Trophoblast cell (in vitro differentiated cells and primary cell): ENCODE measurements around the gene ASIC1.

Experiments used
- DNase-seq, 2 donors: peaks; one replicate each; pipeline ENCODE4 v3.0.0-alpha.2; 2016
- H2AFZ ChIP-seq: 2 replicates; pipeline ENCODE4 v1.6.1; 2013; ENCODE audit warnings: low read length, moderate library complexity, mild to moderate bottlenecking; ENCODE audit not compliant: insufficient read depth, poor library complexity
- H2AK5ac ChIP-seq: 2 replicates; pipeline ENCODE4 v1.6.1; 2013; ENCODE audit warnings: mild to moderate bottlenecking, low read length
- H2BK120ac ChIP-seq: 2 replicates; pipeline ENCODE4 v1.6.1; 2013; ENCODE audit warnings: low read length, mild to moderate bottlenecking, moderate library complexity; ENCODE audit not compliant: insufficient read depth, poor library complexity
- H2BK12ac ChIP-seq: 2 replicates; pipeline ENCODE4 v1.6.1; 2013; ENCODE audit warnings: mild to moderate bottlenecking, low read length, moderate library complexity
- H2BK5ac ChIP-seq: 2 replicates; pipeline ENCODE4 v1.6.1; 2013; ENCODE audit warnings: low read length, low read depth, moderate library complexity, mild to moderate bottlenecking; ENCODE audit not compliant: poor library complexity
- H3K14ac ChIP-seq: 2 replicates; pipeline ENCODE4 v1.6.1; 2013; ENCODE audit warnings: mild to moderate bottlenecking, low read length
- H3K18ac ChIP-seq: 2 replicates; pipeline ENCODE4 v1.6.1; 2013; ENCODE audit warnings: mild to moderate bottlenecking, low read length
- H3K23ac ChIP-seq: 2 replicates; pipeline ENCODE4 v1.6.1; 2013; ENCODE audit warnings: low read length
- H3K27ac ChIP-seq: 2 replicates; pipeline ENCODE4 v1.5.1; 2013; ENCODE audit warnings: low read depth, mild to moderate bottlenecking, inconsistent platforms, low read length, moderate library complexity
- H3K27me3 ChIP-seq: 2 replicates; pipeline ENCODE4 v1.6.1; 2013; ENCODE audit warnings: inconsistent platforms, mild to moderate bottlenecking, low read length, moderate library complexity; ENCODE audit not compliant: insufficient read depth
- H3K36me3 ChIP-seq, 2 experiments: 1 replicate in 1 of 2; 2 replicates in 1 of 2; pipeline ENCODE4 v1.6.1; 2013; ENCODE audit warnings: low read length in 2 of 2, mild to moderate bottlenecking in 2 of 2, moderate library complexity in 1 of 2; ENCODE audit not compliant: insufficient read depth in 2 of 2, control insufficient read depth in 1 of 2
- H3K4ac ChIP-seq: 2 replicates; pipeline ENCODE4 v1.6.1; 2013; ENCODE audit warnings: low read depth, mild to moderate bottlenecking, low read length, moderate library complexity
- H3K4me1 ChIP-seq, 2 experiments: 1 replicate in 1 of 2; 2 replicates in 1 of 2; pipeline ENCODE4 v1.6.1; 2013; ENCODE audit warnings: low read length in 2 of 2, mild to moderate bottlenecking in 2 of 2, moderate library complexity in 1 of 2; ENCODE audit not compliant: insufficient read depth in 2 of 2, control insufficient read depth in 1 of 2
- H3K4me2 ChIP-seq: 2 replicates; pipeline ENCODE4 v1.6.1; 2013; ENCODE audit warnings: inconsistent platforms, mild to moderate bottlenecking, low read length, moderate library complexity
- H3K4me3 ChIP-seq: 2 replicates; pipeline ENCODE4 v1.5.1; 2013; ENCODE audit warnings: mild to moderate bottlenecking, low read depth, low read length, inconsistent platforms
- H3K79me1 ChIP-seq: one replicate; pipeline ENCODE4 v1.6.1; 2013; ENCODE audit warnings: low read length
- H3K79me2 ChIP-seq: 2 replicates; pipeline ENCODE4 v1.6.1; 2013; ENCODE audit warnings: low read length, mild to moderate bottlenecking; ENCODE audit not compliant: control insufficient read depth, insufficient read depth, poor library complexity
- H3K9ac ChIP-seq: 2 replicates; pipeline ENCODE4 v1.6.1; 2013; ENCODE audit warnings: mild to moderate bottlenecking, low read length
- H3K9me3 ChIP-seq: 2 replicates; pipeline ENCODE4 v1.6.1; 2013; ENCODE audit warnings: low read depth, mild to moderate bottlenecking, control low read depth, inconsistent platforms, low read length; ENCODE audit not compliant: insufficient read depth
- H4K12ac ChIP-seq: 2 replicates; pipeline ENCODE4 v1.6.1; 2013; ENCODE audit warnings: low read depth, mild to moderate bottlenecking, low read length, moderate library complexity
- H4K8ac ChIP-seq: 2 replicates; pipeline ENCODE4 v1.6.1; 2013; ENCODE audit warnings: low read depth, mild to moderate bottlenecking, low read length, moderate library complexity
- H4K91ac ChIP-seq: one replicate; pipeline ENCODE4 v1.6.1; 2013; ENCODE audit warnings: low read depth, mild to moderate bottlenecking, low read length, moderate library complexity
- WGBS: extraction: QIAGEN DNeasy Blood & Tissue Kit; methylation state at CpG from one replicate; pipeline ENCODE4 v1.1.7; 2013; ENCODE audit warnings: missing lambda C conversion rate; ENCODE audit not compliant: insufficient read length, insufficient coverage; ENCODE audit errors: extremely low coverage; 5-methylcytosine and 5-hydroxymethylcytosine counted together

ASIC1 gene

DNA sequence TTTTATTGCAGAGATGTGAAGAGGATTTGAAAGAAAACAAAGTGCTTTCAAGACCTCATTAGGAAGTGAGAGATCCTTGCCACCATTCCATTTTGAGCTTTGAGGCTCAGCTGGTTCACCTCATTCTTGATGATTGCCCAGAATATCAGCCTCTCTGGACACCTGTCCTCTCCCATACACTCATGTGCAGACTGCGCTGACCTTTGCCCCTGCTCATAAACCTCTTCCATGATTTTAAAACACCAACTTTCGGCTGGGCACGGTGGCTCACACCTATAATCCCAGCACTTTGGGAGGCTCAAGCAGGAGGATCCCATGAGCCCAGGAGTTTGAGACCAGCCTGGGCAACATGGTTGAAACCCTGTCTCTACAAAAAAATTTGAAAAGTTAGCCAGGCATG, 63.6 kb downstream of the ASIC1 start:
- WGBS = no CpG with 5 or more reads among the region's 3 CpGs
- Histone ChIP-seq H2BK120ac (no peak overlapping the region), H3K4me1 (no peaks in the 10 kb centered on the region), H4K8ac (no peak overlapping the region), H2AFZ (no peak overlapping the region), H3K79me1 (no peaks in the 10 kb centered on the region), H3K9me3 (no peaks in the 10 kb centered on the region), H3K4ac (no peak overlapping the region), H3K27ac (no peak overlapping the region), H3K79me2 (no peaks in the 10 kb centered on the region), H3K36me3 (peaks cover 4 to 9% of the 10 kb centered on the region in 2 experiments), H3K18ac (no peak overlapping the region), H3K4me2 (no peak overlapping the region), H2BK5ac (no peak overlapping the region), H4K91ac (no peak overlapping the region), H4K12ac (no peak overlapping the region), H3K4me3 (no peak overlapping the region), H2AK5ac (no peak overlapping the region), H3K9ac (no peak overlapping the region), H3K27me3 (no peaks in the 10 kb centered on the region), H3K23ac (no peak overlapping the region), H2BK12ac (no peak overlapping the region), H3K14ac (no peak overlapping the region)
- DNase-seq = no peak

DNA sequence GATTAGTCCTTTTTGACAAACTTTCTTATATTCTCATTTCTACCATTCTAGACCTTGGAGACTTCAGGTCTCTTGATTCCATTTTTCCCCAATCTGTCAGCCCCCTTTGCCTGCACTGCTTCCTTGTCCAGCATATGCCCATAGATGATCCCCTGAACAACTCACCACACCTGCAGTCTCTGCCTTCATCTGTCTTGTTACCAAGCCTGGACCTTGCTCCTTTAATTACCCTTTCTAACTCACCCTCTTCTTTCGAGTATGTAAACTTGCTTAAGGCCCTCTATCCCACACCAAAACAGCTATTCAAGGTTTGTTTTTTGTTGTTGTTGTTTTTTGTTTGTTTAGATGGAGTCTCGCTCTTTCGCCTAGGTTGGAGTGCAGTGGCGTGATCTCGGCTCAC, 64.2 kb downstream of the ASIC1 start:
- H4K12ac ChIP-seq = no peak overlapping the region
- no peak overlapping the region for H3K18ac ChIP-seq
- H3K9ac ChIP-seq = peak overlapping the region; percentile 5
- H3K4me1 ChIP-seq = no peaks in the 10 kb centered on the region
- H4K91ac ChIP-seq = no peak overlapping the region
- peaks cover 4 to 9% of the 10 kb centered on the region in 2 experiments for H3K36me3 ChIP-seq
- no peak overlapping the region for H2BK5ac ChIP-seq
- no peak overlapping the region for H3K14ac ChIP-seq
- no peaks in the 10 kb centered on the region for H3K27me3 ChIP-seq
- H3K9me3 ChIP-seq = no peaks in the 10 kb centered on the region
- H3K79me1 ChIP-seq = no peaks in the 10 kb centered on the region
- no peak overlapping the region for H3K27ac ChIP-seq
- H3K4ac ChIP-seq = no peak overlapping the region
- H3K79me2 ChIP-seq = no peaks in the 10 kb centered on the region
- no peak overlapping the region for H3K4me3 ChIP-seq
- H3K23ac ChIP-seq = no peak overlapping the region
- DNase-seq = no peak
- H4K8ac ChIP-seq = no peak overlapping the region
- H3K4me2 ChIP-seq = no peak overlapping the region
- H2AK5ac ChIP-seq = no peak overlapping the region
- no peak overlapping the region for H2BK120ac ChIP-seq
- WGBS = no CpG with 5 or more reads among the region's 5 CpGs
- H2BK12ac ChIP-seq = no peak overlapping the region
- H2AFZ ChIP-seq = no peak overlapping the region

DNA sequence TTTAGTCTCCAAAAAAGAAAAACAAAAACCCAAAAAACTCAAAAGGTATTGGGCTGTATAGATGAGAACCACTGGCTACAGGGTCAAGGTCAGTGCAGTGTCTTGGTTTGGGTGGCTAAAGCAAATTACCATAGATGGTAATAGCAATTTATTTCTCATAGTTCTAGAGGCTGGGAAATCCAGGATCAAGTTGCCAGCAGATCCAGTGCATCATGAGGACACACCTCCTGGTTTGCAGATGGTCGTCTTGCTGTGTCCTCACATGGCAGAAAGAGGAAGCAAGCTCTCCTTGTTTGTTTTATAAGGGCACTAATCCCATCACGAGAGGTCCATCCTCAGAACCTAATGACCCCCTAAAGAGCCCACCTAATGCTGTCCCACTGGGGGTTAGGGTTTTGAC, 65.8 kb downstream of the ASIC1 start:
- Histone ChIP-seq H2BK5ac (no peak overlapping the region), H3K4me3 (no peak overlapping the region), H3K9me3 (no peaks in the 10 kb centered on the region), H3K14ac (no peak overlapping the region), H3K4ac (no peak overlapping the region), H3K18ac (no peak overlapping the region), H3K27ac (no peak overlapping the region), H3K79me1 (no peaks in the 10 kb centered on the region), H4K91ac (no peak overlapping the region), H2BK120ac (no peak overlapping the region), H2AK5ac (no peak overlapping the region), H3K27me3 (no peaks in the 10 kb centered on the region), H2AFZ (no peak overlapping the region), H4K12ac (no peak overlapping the region), H3K79me2 (no peaks in the 10 kb centered on the region), H2BK12ac (no peak overlapping the region), H3K9ac (no peak overlapping the region), H3K4me2 (no peak overlapping the region), H3K36me3 (peaks cover 4 to 16% of the 10 kb centered on the region in 2 experiments), H3K4me1 (no peaks in the 10 kb centered on the region), H4K8ac (no peak overlapping the region), H3K23ac (no peak overlapping the region)
- no peak for DNase-seq
- WGBS = no CpG with 5 or more reads among the region's 2 CpGs

DNA sequence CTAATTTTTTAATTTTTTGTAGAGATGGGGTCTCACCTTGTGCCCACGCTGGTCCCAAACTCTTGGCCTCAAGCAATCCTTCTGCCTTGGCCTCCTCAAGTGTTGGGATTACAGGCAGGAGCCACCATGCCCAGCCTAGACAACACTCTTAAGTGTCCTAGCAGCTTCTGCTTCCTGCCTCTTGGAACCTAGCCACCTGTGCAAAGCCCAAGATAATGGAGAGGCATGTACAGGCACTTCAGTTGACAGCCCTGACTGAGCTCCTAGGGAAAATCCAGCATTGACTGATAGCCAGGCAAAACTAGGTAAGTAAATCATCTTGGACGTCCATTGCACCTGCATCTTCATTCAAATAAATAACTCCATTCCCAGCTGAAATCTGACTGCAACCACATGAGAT, 70.2 kb downstream of the ASIC1 start:
- no CpG with 5 or more reads among the region's 2 CpGs for WGBS
- Histone ChIP-seq H3K18ac (no peak overlapping the region), H3K9ac (no peak overlapping the region), H3K27ac (no peak overlapping the region), H2BK5ac (no peak overlapping the region), H2AFZ (no peak overlapping the region), H3K9me3 (no peaks in the 10 kb centered on the region), H2BK120ac (no peak overlapping the region), H3K36me3 (peaks cover 13 to 32% of the 10 kb centered on the region in 2 experiments), H2BK12ac (no peak overlapping the region), H4K8ac (no peak overlapping the region), H3K4me1 (no peaks in the 10 kb centered on the region), H4K12ac (no peak overlapping the region), H3K23ac (no peak overlapping the region), H3K14ac (no peak overlapping the region), H2AK5ac (no peak overlapping the region), H3K4me2 (no peak overlapping the region), H3K79me1 (no peaks in the 10 kb centered on the region), H3K27me3 (no peaks in the 10 kb centered on the region), H3K79me2 (no peaks in the 10 kb centered on the region), H3K4ac (no peak overlapping the region), H4K91ac (no peak overlapping the region), H3K4me3 (no peak overlapping the region)
- no peak for DNase-seq
